ENCODE measurements around the gene COG1. TPM values are rescaled to one million over a fixed set of nuclear protein-coding genes. Genes with fewer than 3 reads are reported as not detected.

The COG1 gene
- total and polyA plus RNA-seq, 2 donors (not counting 1 experiment from before 2014, with no cell fraction given) = 20.0 to 21.0 TPM

DNA sequence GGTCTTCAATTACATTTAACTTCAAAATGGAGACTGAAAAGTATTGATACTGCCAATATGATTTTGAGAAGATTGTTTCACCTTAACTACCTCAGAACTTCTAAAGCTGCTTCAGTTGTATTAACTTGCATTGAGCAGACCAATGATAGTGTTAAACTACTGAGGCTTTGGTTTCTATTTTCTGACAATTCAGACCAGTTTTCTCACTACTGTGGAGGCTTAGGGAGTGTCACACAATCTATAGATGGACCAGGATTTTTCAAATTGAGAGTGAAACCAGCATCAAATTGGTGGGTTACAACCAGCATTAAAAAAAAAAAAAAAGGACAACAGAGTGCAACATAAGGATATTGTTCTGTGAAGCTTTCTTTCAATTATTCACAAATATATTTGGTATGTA is 21.2 kb downstream of the COG1 start:
- no peaks in the 10 kb centered on the region for H4K20me1 ChIP-seq (ENCODE audit: control insufficient read depth, extremely low read depth, insufficient read depth, low read length)
- no peaks in the 10 kb centered on the region for H3K27me3 ChIP-seq (ENCODE audit: control insufficient read depth, insufficient read depth, low read length)
- H3K4me2 ChIP-seq (ENCODE audit: extremely low read depth, insufficient read depth, low read length) = no peak overlapping the region
- H3K9ac ChIP-seq (ENCODE audit: insufficient read depth, low read length) = no peak overlapping the region
- no peaks in the 10 kb centered on the region for H3K4me1 ChIP-seq (ENCODE audit: control insufficient read depth, extremely low read depth, insufficient read depth, low read length)
- peaks cover 5% of the 10 kb centered on the region for H3K79me2 ChIP-seq (ENCODE audit: control insufficient read depth, insufficient read depth, low read length)
- TF ChIP-seq EZH2 (IDR thresholded peaks at IDR 0.05; ENCODE audit: low read length, missing control alignments) = no peak
- TF ChIP-seq, protein P1, sequence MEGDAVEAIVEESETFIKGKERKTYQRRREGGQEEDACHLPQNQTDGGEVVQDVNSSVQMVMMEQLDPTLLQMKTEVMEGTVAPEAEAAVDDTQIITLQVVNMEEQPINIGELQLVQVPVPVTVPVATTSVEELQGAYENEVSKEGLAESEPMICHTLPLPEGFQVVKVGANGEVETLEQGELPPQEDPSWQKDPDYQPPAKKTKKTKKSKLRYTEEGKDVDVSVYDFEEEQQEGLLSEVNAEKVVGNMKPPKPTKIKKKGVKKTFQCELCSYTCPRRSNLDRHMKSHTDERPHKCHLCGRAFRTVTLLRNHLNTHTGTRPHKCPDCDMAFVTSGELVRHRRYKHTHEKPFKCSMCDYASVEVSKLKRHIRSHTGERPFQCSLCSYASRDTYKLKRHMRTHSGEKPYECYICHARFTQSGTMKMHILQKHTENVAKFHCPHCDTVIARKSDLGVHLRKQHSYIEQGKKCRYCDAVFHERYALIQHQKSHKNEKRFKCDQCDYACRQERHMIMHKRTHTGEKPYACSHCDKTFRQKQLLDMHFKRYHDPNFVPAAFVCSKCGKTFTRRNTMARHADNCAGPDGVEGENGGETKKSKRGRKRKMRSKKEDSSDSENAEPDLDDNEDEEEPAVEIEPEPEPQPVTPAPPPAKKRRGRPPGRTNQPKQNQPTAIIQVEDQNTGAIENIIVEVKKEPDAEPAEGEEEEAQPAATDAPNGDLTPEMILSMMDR (conservative IDR thresholded peaks at IDR 0.05 in 1 of 2, IDR thresholded peaks at IDR 0.05 in 1 of 2; ENCODE audit: low read depth in 1 of 2, low read length in 2 of 2) = no peak
- DNase-seq (ENCODE audit: low read depth in 2 of 2) = no peak
- H3K4me3 ChIP-seq (replicated peaks in 1 of 4; ENCODE audit: control extremely low read depth in 1 of 4, insufficient read depth in 1 of 4, low read depth in 3 of 4, low read length in 4 of 4) = no peak overlapping the region
- H2AFZ ChIP-seq (ENCODE audit: low read length) = no peak overlapping the region
- no peak overlapping the region for H3K27ac ChIP-seq (ENCODE audit: insufficient read depth, low read length)
- no peaks in the 10 kb centered on the region for H3K9me3 ChIP-seq (ENCODE audit: control insufficient read depth, insufficient read depth, low read depth, low read length)
- peaks cover 4% of the 10 kb centered on the region for H3K36me3 ChIP-seq (ENCODE audit: control insufficient read depth, insufficient read depth, low read length)

DNA sequence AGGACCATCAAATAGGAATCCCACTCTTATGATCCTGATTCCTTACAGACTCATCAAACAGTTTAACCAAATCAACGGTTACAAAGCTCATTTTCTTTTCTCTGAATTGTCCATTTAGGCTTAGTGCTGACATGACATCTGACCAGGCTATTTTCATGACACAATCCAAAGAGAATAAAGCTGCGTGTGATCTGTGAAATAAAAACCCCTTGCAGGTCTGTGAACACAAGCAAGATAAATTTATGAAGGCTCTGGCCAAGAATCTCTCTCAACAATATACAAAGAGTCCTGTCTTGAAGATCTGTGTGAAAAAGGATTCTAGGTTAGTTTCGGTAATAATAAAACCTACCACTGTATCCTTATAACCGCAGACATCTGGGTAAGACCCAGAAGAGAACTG is 22.0 kb downstream of the COG1 start:
- Histone ChIP-seq H3K4me2 (ENCODE audit: extremely low read depth, insufficient read depth, low read length) (no peak overlapping the region), H2AFZ (ENCODE audit: low read length) (no peak overlapping the region), H4K20me1 (ENCODE audit: control insufficient read depth, extremely low read depth, insufficient read depth, low read length) (no peaks in the 10 kb centered on the region), H3K27ac (ENCODE audit: insufficient read depth, low read length) (no peak overlapping the region), H3K9ac (ENCODE audit: insufficient read depth, low read length) (no peak overlapping the region), H3K36me3 (ENCODE audit: control insufficient read depth, insufficient read depth, low read length) (no peaks in the 10 kb centered on the region), H3K27me3 (ENCODE audit: control insufficient read depth, insufficient read depth, low read length) (no peaks in the 10 kb centered on the region), H3K4me3 (replicated peaks in 1 of 4; ENCODE audit: control extremely low read depth in 1 of 4, insufficient read depth in 1 of 4, low read depth in 3 of 4, low read length in 4 of 4) (no peak overlapping the region), H3K4me1 (ENCODE audit: control insufficient read depth, extremely low read depth, insufficient read depth, low read length) (no peaks in the 10 kb centered on the region), H3K79me2 (ENCODE audit: control insufficient read depth, insufficient read depth, low read length) (peaks cover 5% of the 10 kb centered on the region), H3K9me3 (ENCODE audit: control insufficient read depth, insufficient read depth, low read depth, low read length) (no peaks in the 10 kb centered on the region)
- TF ChIP-seq, protein P1 (conservative IDR thresholded peaks at IDR 0.05 in 1 of 2, IDR thresholded peaks at IDR 0.05 in 1 of 2; ENCODE audit: low read depth in 1 of 2, low read length in 2 of 2) = no peak
- no peak for TF ChIP-seq EZH2 (IDR thresholded peaks at IDR 0.05; ENCODE audit: low read length, missing control alignments)
- no peak for DNase-seq (ENCODE audit: low read depth in 2 of 2)

DNA sequence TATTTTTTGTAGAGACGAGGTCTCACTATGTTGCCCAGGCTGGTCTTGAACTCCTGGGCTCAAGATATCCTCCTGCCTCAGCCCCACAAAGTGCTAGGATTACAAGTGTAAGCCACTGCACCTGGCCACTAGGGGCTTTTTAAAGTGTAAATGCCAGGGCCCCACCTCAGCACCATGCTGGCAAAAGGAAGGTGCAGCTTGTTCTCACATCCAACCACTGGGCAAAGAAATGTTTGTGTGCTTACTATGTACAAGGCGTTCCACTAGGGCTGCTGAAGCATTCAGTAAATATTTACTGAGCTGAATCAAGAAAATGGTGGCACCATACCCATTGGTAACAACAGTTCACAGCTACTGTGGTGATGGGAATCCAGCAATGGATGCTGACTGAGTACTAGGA is 22.6 kb downstream of the COG1 start:
- Histone ChIP-seq H3K9ac (ENCODE audit: insufficient read depth, low read length) (no peak overlapping the region), H3K79me2 (ENCODE audit: control insufficient read depth, insufficient read depth, low read length) (peaks cover 5% of the 10 kb centered on the region), H3K27ac (ENCODE audit: insufficient read depth, low read length) (no peak overlapping the region), H3K4me1 (ENCODE audit: control insufficient read depth, extremely low read depth, insufficient read depth, low read length) (no peaks in the 10 kb centered on the region), H3K27me3 (ENCODE audit: control insufficient read depth, insufficient read depth, low read length) (no peaks in the 10 kb centered on the region), H3K36me3 (ENCODE audit: control insufficient read depth, insufficient read depth, low read length) (no peaks in the 10 kb centered on the region), H2AFZ (ENCODE audit: low read length) (no peak overlapping the region), H3K4me2 (ENCODE audit: extremely low read depth, insufficient read depth, low read length) (no peak overlapping the region), H4K20me1 (ENCODE audit: control insufficient read depth, extremely low read depth, insufficient read depth, low read length) (no peaks in the 10 kb centered on the region), H3K9me3 (ENCODE audit: control insufficient read depth, insufficient read depth, low read depth, low read length) (no peaks in the 10 kb centered on the region), H3K4me3 (replicated peaks in 1 of 4; ENCODE audit: control extremely low read depth in 1 of 4, insufficient read depth in 1 of 4, low read depth in 3 of 4, low read length in 4 of 4) (no peak overlapping the region)
- DNase-seq (ENCODE audit: low read depth in 2 of 2) = no peak
- no peak for TF ChIP-seq EZH2 (IDR thresholded peaks at IDR 0.05; ENCODE audit: low read length, missing control alignments)
- TF ChIP-seq, protein P1 (conservative IDR thresholded peaks at IDR 0.05 in 1 of 2, IDR thresholded peaks at IDR 0.05 in 1 of 2; ENCODE audit: low read depth in 1 of 2, low read length in 2 of 2) = no peak

Data from fibroblast of lung (primary cell).